HEK293 (cell line): ENCODE results near the gene MTMR10.

Experiments
- CTCF ChIA-PET: fragments of 350-600 bp; formaldehyde crosslinking; extraction: SDS; loops from one replicate; lab custom pipeline; 2021; ENCODE audit warnings: antibody characterized with exemption; lab: Yijun Ruan, JAX
- POLR2A ChIA-PET: fragments of 300-600 bp; formaldehyde crosslinking; extraction: SDS; loops from one replicate; lab custom pipeline; 2020; ENCODE audit warnings: antibody characterized with exemption, inconsistent platforms; lab: Yijun Ruan, JAX
- H3K27ac ChIP-seq: fragments of 200-500 bp; sonication (Bioruptor generic); 2 replicates; pipeline ENCODE4 v1.5.1; 2014; ENCODE audit warnings: low read depth, low read length, control low read depth, inconsistent platforms; ENCODE audit errors: extremely low read depth
- H3K36me3 ChIP-seq, 2 experiments: fragments of 200-500 bp in 1 of 2; sonication (Bioruptor generic) in 1 of 2; 1 replicate in 1 of 2; 2 replicates in 1 of 2; pipeline ENCODE4 v1.5.1; 2014 to 2017; ENCODE audit warnings: inconsistent platforms in 2 of 2, low read length in 2 of 2; ENCODE audit not compliant: control insufficient read depth in 2 of 2, insufficient read depth in 1 of 2
- H3K4me1 ChIP-seq: fragments of 200-500 bp; sonication (Bioruptor generic); 2 replicates; pipeline ENCODE4 v1.5.1; 2014; ENCODE audit warnings: mild to moderate bottlenecking, low read length, inconsistent platforms; ENCODE audit not compliant: control insufficient read depth, insufficient read depth
- H3K4me3 ChIP-seq: 2 replicates; pipeline ENCODE4 v1.5.1; 2011; ENCODE audit warnings: low read depth, mild to moderate bottlenecking, control low read depth, low read length, moderate library complexity
- H3K9me3 ChIP-seq: fragments of 200-500 bp; sonication (Bioruptor generic); 2 replicates; pipeline ENCODE4 v1.5.1; 2014; ENCODE audit warnings: low read depth, low read length, inconsistent platforms; ENCODE audit not compliant: control insufficient read depth, insufficient read depth
- KLF16 ChIP-seq: fragments of 450-650 bp; formaldehyde crosslinking; IDR thresholded peaks from 2 replicates; pipeline ENCODE4 v1.5.1; 2017; ENCODE audit warnings: missing biosample characterization, missing genetic modification characterization
- PRDM1 ChIP-seq: fragments of 450-650 bp; formaldehyde crosslinking; IDR thresholded peaks from 2 replicates; pipeline ENCODE4; 2016; ENCODE audit warnings: missing biosample characterization, missing genetic modification characterization
- SALL2 ChIP-seq: fragments of 450-650 bp; formaldehyde crosslinking; IDR thresholded peaks from 2 replicates; pipeline ENCODE4 v1.5.0; 2017; ENCODE audit warnings: missing biosample characterization, mild to moderate bottlenecking, missing genetic modification characterization, borderline replicate concordance
- SCRT2 ChIP-seq: fragments of 450-650 bp; formaldehyde crosslinking; IDR thresholded peaks from 2 replicates; pipeline ENCODE4 v1.5.1; 2016; ENCODE audit warnings: missing biosample characterization, missing genetic modification characterization
- ZNF274 ChIP-seq, 2 experiments: fragments of 200-500 bp in 1 of 2; fragments of 450-650 bp in 1 of 2; sonication (Bioruptor generic) in 1 of 2; formaldehyde crosslinking in 1 of 2; IDR thresholded peaks; 2 replicates each; pipeline versions ENCODE4 v1.5.1 to v1.6.1; 2014 to 2016; ENCODE audit warnings: borderline replicate concordance in 1 of 2, inconsistent platforms in 1 of 2, low read length in 1 of 2, missing biosample characterization in 1 of 2, missing genetic modification characterization in 1 of 2
- ZNF514 ChIP-seq: fragments of 450-650 bp; formaldehyde crosslinking; IDR thresholded peaks from 2 replicates; pipeline ENCODE4 v1.5.1; 2016; ENCODE audit warnings: missing biosample characterization, missing genetic modification characterization
- ZNF561 ChIP-seq: fragments of 450-650 bp; IDR thresholded peaks from 2 replicates; pipeline ENCODE4 v1.5.1; 2018; ENCODE audit warnings: missing biosample characterization, missing genetic modification characterization, borderline replicate concordance
- ZNF571 ChIP-seq: fragments of 450-650 bp; formaldehyde crosslinking; IDR thresholded peaks from 2 replicates; pipeline ENCODE4 v1.5.0; 2017; ENCODE audit warnings: missing biosample characterization, missing genetic modification characterization
- ZNF624 ChIP-seq: fragments of 450-650 bp; formaldehyde crosslinking; IDR thresholded peaks from 2 replicates; pipeline ENCODE4 v1.5.1; 2017; ENCODE audit warnings: missing biosample characterization, missing genetic modification characterization
- ZNF654 ChIP-seq: fragments of 450-650 bp; formaldehyde crosslinking; IDR thresholded peaks from 2 replicates; pipeline ENCODE4 v1.5.1; 2016; ENCODE audit warnings: low read depth, missing biosample characterization, missing genetic modification characterization
- ZNF701 ChIP-seq: fragments of 450-650 bp; formaldehyde crosslinking; IDR thresholded peaks from 2 replicates; pipeline ENCODE4 v1.5.1; 2016; ENCODE audit warnings: missing biosample characterization, missing genetic modification characterization
- ZNF776 ChIP-seq: fragments of 450-650 bp; formaldehyde crosslinking; IDR thresholded peaks from 2 replicates; pipeline ENCODE4 v1.5.0; 2017; ENCODE audit warnings: missing biosample characterization, missing genetic modification characterization, borderline replicate concordance
- ZNF837 ChIP-seq: fragments of 450-650 bp; formaldehyde crosslinking; IDR thresholded peaks from 2 replicates; pipeline ENCODE4 v1.5.1; 2016; ENCODE audit warnings: missing biosample characterization, missing genetic modification characterization
- ZNF843 ChIP-seq: fragments of 450-650 bp; formaldehyde crosslinking; IDR thresholded peaks from 2 replicates; pipeline ENCODE4 v1.5.1; 2016; ENCODE audit warnings: missing biosample characterization, missing genetic modification characterization
- TF ChIP-seq, protein P1 (sequence below): fragments of 450-650 bp; formaldehyde crosslinking; IDR thresholded peaks from 2 replicates; pipeline ENCODE4 v1.5.1; 2016; ENCODE audit warnings: missing biosample characterization, missing genetic modification characterization
- TF ChIP-seq, protein P2 (sequence below): fragments of 450-650 bp; formaldehyde crosslinking; IDR thresholded peaks from 2 replicates; pipeline ENCODE4 v1.5.1; 2016; ENCODE audit warnings: missing biosample characterization, missing genetic modification characterization, borderline replicate concordance
- TF ChIP-seq, protein P3 (sequence below): fragments of 450-650 bp; formaldehyde crosslinking; IDR thresholded peaks from 2 replicates; pipeline ENCODE4 v1.5.1; 2017; ENCODE audit warnings: missing biosample characterization, mild to moderate bottlenecking, missing genetic modification characterization, moderate library complexity
- TF ChIP-seq, protein P4 (sequence below): fragments of 450-650 bp; formaldehyde crosslinking; IDR thresholded peaks from 2 replicates; pipeline ENCODE4 v1.5.1; 2016; ENCODE audit warnings: missing biosample characterization, missing genetic modification characterization
- TF ChIP-seq, protein P5 (sequence below): fragments of 450-650 bp; formaldehyde crosslinking; IDR thresholded peaks from 2 replicates; pipeline ENCODE4 v1.5.1; 2017; ENCODE audit warnings: missing biosample characterization, missing genetic modification characterization
- TF ChIP-seq, protein P6 (sequence below): fragments of 450-650 bp; formaldehyde crosslinking; IDR thresholded peaks from 2 replicates; pipeline ENCODE4 v1.5.1; 2016; ENCODE audit warnings: missing biosample characterization, missing genetic modification characterization

The MTMR10 gene

DNA sequence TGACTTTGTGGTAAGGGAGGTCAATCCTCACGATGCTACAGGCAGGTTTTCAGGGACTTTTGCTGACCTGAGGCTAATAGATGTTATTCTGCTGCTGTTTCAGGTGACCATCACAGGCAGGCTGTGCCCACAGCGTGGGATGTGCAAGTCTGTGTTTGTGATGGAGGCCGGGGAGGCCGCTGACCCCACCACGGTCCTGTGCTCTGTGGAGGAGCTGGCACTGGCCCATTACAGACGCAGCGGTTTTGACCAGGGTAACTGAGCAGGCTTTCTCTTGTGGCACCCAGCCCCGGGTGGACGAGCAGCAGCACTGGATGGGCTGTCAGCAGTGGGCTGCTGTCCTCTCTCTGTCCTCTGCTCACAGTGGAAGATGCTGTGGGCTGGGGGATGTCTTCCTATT lies 65.7 kb downstream of the MTMR10 start (continued):
- TF ChIP-seq, protein P1, sequence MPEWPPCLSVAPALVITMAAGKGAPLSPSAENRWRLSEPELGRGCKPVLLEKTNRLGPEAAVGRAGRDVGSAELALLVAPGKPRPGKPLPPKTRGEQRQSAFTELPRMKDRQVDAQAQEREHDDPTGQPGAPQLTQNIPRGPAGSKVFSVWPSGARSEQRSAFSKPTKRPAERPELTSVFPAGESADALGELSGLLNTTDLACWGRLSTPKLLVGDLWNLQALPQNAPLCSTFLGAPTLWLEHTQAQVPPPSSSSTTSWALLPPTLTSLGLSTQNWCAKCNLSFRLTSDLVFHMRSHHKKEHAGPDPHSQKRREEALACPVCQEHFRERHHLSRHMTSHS (tag by site-specific recombination), result no peak
- TF ChIP-seq ZNF561 (tag by site-specific recombination), result no peak
- no peak for TF ChIP-seq PRDM1 (tag by site-specific recombination)
- no peak for TF ChIP-seq ZNF654 (tag by site-specific recombination)
- TF ChIP-seq, protein P2, sequence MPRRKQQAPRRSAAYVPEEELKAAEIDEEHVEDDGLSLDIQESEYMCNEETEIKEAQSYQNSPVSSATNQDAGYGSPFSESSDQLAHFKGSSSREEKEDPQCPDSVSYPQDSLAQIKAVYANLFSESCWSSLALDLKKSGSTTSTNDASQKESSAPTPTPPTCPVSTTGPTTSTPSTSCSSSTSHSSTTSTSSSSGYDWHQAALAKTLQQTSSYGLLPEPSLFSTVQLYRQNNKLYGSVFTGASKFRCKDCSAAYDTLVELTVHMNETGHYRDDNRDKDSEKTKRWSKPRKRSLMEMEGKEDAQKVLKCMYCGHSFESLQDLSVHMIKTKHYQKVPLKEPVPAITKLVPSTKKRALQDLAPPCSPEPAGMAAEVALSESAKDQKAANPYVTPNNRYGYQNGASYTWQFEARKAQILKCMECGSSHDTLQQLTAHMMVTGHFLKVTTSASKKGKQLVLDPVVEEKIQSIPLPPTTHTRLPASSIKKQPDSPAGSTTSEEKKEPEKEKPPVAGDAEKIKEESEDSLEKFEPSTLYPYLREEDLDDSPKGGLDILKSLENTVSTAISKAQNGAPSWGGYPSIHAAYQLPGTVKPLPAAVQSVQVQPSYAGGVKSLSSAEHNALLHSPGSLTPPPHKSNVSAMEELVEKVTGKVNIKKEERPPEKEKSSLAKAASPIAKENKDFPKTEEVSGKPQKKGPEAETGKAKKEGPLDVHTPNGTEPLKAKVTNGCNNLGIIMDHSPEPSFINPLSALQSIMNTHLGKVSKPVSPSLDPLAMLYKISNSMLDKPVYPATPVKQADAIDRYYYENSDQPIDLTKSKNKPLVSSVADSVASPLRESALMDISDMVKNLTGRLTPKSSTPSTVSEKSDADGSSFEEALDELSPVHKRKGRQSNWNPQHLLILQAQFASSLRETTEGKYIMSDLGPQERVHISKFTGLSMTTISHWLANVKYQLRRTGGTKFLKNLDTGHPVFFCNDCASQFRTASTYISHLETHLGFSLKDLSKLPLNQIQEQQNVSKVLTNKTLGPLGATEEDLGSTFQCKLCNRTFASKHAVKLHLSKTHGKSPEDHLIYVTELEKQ (tag by site-specific recombination), result no peak
- TF ChIP-seq, protein P3, sequence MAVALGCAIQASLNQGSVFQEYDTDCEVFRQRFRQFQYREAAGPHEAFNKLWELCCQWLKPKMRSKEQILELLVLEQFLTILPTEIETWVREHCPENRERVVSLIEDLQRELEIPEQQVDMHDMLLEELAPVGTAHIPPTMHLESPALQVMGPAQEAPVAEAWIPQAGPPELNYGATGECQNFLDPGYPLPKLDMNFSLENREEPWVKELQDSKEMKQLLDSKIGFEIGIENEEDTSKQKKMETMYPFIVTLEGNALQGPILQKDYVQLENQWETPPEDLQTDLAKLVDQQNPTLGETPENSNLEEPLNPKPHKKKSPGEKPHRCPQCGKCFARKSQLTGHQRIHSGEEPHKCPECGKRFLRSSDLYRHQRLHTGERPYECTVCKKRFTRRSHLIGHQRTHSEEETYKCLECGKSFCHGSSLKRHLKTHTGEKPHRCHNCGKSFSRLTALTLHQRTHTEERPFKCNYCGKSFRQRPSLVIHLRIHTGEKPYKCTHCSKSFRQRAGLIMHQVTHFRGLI, result no peak

DNA sequence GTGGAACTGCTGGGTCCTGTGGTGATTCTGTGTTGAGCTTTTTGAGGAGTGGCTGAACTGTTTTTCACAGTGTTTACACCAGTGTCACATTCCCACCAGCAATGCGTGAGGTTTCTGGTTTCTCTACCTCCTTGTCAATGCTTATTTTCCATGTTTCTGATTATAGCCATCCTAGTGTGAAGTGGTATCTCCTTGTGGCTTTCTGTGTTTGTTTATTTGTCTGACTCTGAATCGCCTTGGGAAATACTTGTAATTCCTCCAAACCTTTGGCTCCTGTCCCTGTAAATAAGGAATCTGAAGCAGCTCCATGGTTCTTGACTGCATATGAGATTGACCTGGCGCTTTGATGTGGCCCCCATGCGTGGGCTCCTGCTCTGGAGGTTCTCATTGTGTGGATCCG lies 67.1 kb downstream of the MTMR10 start:
- H3K36me3 ChIP-seq, result peaks cover 8 to 99% of the 10 kb centered on the region in 2 experiments
- ChIA-PET POLR2A (no interaction called here), CTCF (no interaction called here)
- H3K9me3 ChIP-seq, result no peaks in the 10 kb centered on the region
- no peaks in the 10 kb centered on the region for H3K4me1 ChIP-seq
- H3K27ac ChIP-seq, result no peak overlapping the region
- TF ChIP-seq ZNF571 (tag by site-specific recombination), result no peak
- no peak for TF ChIP-seq ZNF843 (tag by site-specific recombination)
- TF ChIP-seq, protein P4, sequence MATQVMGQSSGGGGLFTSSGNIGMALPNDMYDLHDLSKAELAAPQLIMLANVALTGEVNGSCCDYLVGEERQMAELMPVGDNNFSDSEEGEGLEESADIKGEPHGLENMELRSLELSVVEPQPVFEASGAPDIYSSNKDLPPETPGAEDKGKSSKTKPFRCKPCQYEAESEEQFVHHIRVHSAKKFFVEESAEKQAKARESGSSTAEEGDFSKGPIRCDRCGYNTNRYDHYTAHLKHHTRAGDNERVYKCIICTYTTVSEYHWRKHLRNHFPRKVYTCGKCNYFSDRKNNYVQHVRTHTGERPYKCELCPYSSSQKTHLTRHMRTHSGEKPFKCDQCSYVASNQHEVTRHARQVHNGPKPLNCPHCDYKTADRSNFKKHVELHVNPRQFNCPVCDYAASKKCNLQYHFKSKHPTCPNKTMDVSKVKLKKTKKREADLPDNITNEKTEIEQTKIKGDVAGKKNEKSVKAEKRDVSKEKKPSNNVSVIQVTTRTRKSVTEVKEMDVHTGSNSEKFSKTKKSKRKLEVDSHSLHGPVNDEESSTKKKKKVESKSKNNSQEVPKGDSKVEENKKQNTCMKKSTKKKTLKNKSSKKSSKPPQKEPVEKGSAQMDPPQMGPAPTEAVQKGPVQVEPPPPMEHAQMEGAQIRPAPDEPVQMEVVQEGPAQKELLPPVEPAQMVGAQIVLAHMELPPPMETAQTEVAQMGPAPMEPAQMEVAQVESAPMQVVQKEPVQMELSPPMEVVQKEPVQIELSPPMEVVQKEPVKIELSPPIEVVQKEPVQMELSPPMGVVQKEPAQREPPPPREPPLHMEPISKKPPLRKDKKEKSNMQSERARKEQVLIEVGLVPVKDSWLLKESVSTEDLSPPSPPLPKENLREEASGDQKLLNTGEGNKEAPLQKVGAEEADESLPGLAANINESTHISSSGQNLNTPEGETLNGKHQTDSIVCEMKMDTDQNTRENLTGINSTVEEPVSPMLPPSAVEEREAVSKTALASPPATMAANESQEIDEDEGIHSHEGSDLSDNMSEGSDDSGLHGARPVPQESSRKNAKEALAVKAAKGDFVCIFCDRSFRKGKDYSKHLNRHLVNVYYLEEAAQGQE (tag by site-specific recombination), result no peak
- TF ChIP-seq, protein P5, sequence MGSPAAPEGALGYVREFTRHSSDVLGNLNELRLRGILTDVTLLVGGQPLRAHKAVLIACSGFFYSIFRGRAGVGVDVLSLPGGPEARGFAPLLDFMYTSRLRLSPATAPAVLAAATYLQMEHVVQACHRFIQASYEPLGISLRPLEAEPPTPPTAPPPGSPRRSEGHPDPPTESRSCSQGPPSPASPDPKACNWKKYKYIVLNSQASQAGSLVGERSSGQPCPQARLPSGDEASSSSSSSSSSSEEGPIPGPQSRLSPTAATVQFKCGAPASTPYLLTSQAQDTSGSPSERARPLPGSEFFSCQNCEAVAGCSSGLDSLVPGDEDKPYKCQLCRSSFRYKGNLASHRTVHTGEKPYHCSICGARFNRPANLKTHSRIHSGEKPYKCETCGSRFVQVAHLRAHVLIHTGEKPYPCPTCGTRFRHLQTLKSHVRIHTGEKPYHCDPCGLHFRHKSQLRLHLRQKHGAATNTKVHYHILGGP (tag by site-specific recombination), result no peak
- TF ChIP-seq ZNF837 (tag by site-specific recombination), result no peak
- TF ChIP-seq, protein P6, sequence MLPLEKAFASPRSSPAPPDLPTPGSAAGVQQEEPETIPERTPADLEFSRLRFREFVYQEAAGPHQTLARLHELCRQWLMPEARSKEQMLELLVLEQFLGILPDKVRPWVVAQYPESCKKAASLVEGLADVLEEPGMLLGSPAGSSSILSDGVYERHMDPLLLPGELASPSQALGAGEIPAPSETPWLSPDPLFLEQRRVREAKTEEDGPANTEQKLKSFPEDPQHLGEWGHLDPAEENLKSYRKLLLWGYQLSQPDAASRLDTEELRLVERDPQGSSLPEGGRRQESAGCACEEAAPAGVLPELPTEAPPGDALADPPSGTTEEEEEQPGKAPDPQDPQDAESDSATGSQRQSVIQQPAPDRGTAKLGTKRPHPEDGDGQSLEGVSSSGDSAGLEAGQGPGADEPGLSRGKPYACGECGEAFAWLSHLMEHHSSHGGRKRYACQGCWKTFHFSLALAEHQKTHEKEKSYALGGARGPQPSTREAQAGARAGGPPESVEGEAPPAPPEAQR (tag by site-specific recombination), result no peak
- no peak for TF ChIP-seq SCRT2 (tag by site-specific recombination)
- no peak for TF ChIP-seq ZNF514
- TF ChIP-seq ZNF701 (tag by site-specific recombination), result no peak
- TF ChIP-seq SALL2 (tag by site-specific recombination), result no peak
- no peak for TF ChIP-seq ZNF776 (tag by site-specific recombination)
- no peak for TF ChIP-seq KLF16 (tag by site-specific recombination)
- TF ChIP-seq ZNF624 (tag by site-specific recombination), result no peak
- TF ChIP-seq ZNF274 (IDR thresholded peaks at IDR 0.05; ENCODE audit: low read length), result no peak
- no peak for TF ChIP-seq ZNF274 (tag by site-specific recombination; IDR thresholded peaks at IDR 0.05; ENCODE audit: borderline replicate concordance)
- TF ChIP-seq PRDM1 (tag by site-specific recombination), result no peak
- H3K4me3 ChIP-seq, result no peak overlapping the region
